GM10847 (cell line): ENCODE results near the gene KLF18.

ENCODE experiments used
- POLR2A ChIP-seq: IDR thresholded peaks from 2 replicates; pipeline ENCODE4 v1.6.1; 2011; ENCODE audit not compliant: insufficient read length; ENCODE audit errors: extremely low read depth

KLF18 gene

GRCh38 chr1:44100183-44100868, 41.1 kb downstream of the KLF18 start:
- no peak for TF ChIP-seq POLR2A

- TF ChIP-seq POLR2A: no peak
Measured at GRCh38 chr1:44094047-44094446, 47.4 kb downstream of the KLF18 start.

- TF ChIP-seq POLR2A: no peak
Measured at GRCh38 chr1:44090429-44091252, 50.8 kb downstream of the KLF18 start.

- TF ChIP-seq POLR2A: no peak
Measured at GRCh38 chr1:44089371-44090048, 51.9 kb downstream of the KLF18 start.
